H54 (cell line): ENCODE measurements around the gene PACSIN2.
A peak's percentile ranks its signal among the peaks of the same experiment; 100 is the strongest.
"Not testable (repeated sequence)": the region's sequence is repeated elsewhere in the genome, so short reads cannot be mapped to it uniquely, and the experiment has no call there.

Experiments used
- DNase-seq: peaks from one replicate; pipeline ENCODE4 v3.0.0; 2011; ENCODE audit warnings: low spot score, mixed read lengths; ENCODE audit not compliant: insufficient read length
- FAIRE-seq: peaks from 3 replicates; lab custom pipeline; 2011; peaks lifted over from hg19 to GRCh38; lab: Jason Lieb, UNC
- POLR2A ChIP-seq: IDR thresholded peaks from 2 replicates; pipeline ENCODE4 v1.6.1; 2011; ENCODE audit warnings: low read depth, mild to moderate bottlenecking, low read length

The PACSIN2 gene

DNA sequence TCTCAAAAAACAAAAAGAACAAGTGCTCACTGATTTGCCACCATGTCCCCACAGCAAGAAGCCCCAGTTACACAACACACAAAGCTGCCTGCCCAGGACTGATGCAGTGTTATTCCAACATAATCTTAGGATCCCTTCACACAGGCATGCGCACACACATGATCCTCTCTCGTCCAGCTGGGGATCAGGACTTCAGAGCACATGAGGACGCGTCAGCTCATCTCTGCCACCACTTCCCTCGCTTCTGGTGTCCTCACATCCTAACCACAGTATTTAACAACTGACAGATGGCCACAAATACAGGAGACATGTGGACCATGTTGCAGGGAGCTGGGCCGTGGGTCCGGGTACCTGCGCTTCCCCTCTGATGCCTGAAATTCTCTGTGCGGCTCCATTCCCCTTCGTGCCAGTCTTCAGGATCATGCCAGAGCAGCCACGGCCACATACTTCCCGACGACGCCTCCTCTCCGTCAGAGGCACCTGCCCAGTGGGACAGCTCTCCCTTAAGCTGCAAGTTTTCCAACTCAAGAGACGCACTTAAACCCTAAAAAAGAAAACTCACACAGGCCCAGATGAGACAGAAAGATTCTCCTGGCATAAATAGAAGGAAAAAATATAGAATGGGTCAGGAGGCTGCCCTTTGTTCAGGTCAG is 68.3 kb downstream of the PACSIN2 start:
- FAIRE-seq (no peak), DNase-seq (no peak)
- no peak for TF ChIP-seq POLR2A

DNA sequence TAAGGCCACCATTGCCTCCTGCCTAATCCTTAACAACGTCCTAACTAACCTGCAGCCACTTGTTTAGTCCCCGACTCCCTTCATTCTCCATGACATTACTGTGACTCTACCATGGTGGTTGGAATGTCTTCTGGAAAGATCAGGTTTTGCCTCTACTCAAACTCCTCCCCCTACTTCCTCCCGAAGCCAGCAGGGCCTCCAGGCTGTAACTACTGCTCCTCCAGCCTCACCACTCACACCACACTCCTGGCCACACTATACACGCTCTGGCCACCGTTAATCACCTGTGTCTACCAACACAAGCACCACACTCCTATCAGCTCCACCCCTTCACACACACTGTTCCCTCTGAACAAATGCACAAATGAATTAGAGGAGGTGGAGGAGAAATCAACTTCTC is 69.2 kb downstream of the PACSIN2 start:
- FAIRE-seq (no peak), DNase-seq (no peak)
- TF ChIP-seq POLR2A: no peak

DNA sequence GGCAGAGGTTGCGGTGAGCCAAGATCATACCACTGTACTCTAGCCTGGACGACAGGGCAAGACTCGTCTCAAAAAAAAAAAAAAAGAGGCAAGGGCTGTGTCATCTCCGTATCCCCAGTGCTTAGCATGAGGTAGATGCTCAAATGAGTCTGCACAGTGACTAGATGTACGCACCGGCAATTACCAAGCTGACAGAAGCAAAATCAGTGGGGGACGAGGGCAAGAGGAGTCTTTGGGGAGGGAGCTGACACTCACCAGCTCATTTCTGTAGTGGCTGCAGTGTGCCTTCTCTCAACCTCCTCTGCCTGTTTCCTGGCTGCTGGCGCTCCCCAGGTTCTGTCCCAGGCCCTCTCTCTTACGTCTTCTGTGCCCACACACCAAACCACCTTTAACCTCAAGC is 69.9 kb downstream of the PACSIN2 start:
- TF ChIP-seq POLR2A: no peak
- FAIRE-seq (no peak), DNase-seq (no peak)

DNA sequence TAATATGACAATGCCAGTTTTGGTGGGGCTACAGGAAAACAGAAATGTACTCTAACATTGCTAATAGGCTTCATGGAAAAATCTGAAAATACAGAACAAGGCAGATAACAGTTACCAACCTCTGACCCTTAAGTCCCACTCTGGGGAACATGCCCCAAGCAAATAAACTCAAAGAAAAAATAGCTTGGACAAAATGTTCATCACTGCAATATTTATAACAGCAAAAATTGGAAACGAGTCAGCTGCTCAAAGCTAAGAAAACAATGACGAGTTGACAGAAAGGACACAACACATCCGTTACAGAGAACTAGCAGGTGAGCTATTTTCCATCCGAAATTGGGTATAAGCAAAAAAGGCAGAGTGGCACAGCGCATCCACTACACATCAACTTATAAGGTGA is 70.5 kb downstream of the PACSIN2 start:
- no peak for FAIRE-seq
- DNase-seq: no peak
- no peak for TF ChIP-seq POLR2A

DNA sequence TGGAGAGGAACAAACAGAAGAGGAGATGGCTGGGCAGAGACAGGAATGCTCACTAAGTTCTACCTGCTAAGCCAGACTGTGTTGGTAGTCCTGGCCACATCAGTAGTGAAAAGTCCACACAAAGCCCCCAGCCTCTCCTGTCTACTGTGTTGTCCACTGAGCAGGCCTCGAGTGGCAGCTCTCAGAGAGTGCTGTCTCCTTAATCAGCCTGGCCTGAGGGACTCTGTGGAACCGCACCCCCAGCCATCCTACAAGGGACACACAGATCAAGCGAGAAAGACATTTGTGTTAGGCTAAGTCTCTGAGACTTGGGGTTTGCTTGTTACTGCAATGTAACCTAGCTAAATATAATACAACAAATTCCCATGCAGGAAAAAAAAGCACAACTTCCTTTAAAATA is 71.0 kb downstream of the PACSIN2 start:
- FAIRE-seq (no peak), DNase-seq (no peak)
- no peak for TF ChIP-seq POLR2A

DNA sequence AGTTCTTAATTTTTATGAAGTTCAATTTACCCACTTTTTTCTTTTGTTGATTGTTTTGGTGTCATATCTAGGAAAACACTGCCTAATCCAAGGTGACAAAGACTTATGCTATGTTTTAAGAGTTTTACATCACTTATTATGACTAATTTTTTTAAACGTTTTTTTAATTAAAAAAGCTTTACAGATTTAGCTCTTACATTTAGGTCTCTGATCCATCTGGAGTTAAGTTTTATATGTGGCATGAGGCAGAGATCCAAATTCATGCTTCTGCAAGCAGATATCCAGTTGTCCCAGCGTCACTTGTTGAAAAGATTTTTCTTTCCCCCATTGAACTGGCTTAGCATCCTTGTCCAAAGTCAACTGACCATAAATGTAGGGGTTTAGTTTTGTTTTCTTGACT is 72.6 kb downstream of the PACSIN2 start:
- DNase-seq: no peak
- no peak for FAIRE-seq
- no peak for TF ChIP-seq POLR2A

DNA sequence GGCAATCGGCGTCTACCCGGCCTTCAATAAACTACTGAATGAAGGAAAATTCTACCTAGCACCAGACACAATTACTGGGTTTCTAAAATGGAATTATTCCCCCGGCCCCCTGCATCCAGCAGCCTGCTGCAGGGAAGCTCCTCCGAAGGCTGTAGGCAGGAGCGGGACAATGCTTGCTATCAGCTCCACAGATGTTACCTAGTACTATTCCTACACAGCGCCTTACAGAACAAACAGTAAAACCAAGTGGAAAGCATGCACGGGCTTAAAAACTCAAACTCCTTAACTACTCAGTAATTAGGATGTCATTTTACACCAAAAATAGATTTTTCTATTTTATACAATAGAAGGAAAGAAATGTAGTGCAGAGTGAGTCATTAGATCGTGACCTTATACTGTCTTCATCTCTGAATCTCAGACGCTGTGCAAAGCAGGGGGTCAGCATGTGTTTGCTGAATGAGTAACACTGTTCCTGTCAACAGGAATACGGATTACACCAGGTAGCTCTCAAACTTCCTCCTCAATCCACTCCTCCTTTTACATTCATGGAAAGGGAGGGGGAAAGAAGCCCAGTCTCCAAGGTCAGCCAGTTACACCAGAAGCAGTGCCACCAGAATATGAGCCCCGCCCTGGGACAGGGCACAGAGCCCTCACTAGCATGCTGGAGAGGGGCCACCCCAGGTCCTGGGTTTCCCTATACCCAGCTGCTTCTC is 74.9 kb downstream of the PACSIN2 start:
- FAIRE-seq (peak; percentile 60), DNase-seq (peak; percentile 51)
- no peak for TF ChIP-seq POLR2A

DNA sequence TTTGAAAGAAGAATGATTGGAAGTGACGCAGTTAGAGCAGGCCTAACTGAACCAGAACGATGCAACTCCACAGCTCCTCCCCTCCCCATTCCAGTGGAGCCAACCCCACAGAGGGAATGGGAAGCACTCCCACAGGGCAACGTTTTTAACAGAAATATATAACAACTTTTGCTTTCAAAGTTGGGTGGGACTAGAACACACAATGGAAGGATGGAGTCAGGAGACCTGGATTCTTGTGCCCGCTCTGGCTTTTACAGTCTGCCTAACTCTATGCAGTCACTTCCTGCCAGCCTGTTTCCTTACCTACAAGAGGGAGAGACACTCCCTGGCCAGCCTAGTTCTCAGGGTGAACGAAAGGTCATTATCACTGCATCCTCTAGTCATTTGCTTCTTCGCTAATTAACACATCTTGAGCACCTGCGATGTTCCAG is 75.5 kb downstream of the PACSIN2 start:
- TF ChIP-seq POLR2A: no peak
- no peak for FAIRE-seq
- no peak for DNase-seq

DNA sequence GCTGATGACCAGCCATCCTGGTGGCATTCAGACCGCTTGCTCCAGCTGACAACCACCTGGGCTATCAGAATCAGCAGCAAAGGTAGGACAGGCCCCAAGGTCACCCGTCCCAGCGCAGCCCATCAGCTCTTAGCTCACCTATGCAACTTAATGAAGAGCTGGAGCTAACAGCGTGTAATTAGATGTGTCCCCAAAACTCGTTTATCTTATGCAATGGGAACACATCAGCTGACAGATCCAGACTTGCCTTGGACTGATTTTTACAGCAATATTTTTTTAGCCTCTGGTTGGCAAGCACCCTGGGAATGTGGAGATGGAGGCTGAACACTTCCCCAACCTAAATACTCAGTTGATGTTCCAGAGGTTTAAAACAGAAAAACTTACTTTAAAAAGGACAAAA is 76.0 kb downstream of the PACSIN2 start:
- FAIRE-seq (no peak), DNase-seq (no peak)
- no peak for TF ChIP-seq POLR2A

DNA sequence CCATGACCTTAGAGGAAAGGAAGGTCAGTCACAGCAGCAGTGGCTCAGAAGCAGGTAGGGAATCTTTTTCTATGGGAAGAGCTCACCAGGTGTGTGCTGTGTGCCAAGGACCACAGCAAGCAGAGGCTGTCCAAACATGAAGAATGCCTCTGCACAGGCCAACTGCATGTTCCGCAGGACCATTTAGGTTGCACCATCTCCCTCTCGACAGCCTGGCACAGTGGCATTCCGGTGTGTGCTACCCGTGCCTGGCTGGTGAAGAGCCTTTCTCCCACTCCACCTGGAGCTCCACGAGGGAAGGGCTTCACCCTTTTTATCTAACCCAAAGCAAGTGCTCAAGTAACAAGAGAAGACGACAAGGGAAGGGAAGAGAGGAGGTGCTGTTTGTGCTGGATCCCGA is 76.5 kb downstream of the PACSIN2 start:
- DNase-seq (no peak), FAIRE-seq (no peak)
- TF ChIP-seq POLR2A: no peak

DNA sequence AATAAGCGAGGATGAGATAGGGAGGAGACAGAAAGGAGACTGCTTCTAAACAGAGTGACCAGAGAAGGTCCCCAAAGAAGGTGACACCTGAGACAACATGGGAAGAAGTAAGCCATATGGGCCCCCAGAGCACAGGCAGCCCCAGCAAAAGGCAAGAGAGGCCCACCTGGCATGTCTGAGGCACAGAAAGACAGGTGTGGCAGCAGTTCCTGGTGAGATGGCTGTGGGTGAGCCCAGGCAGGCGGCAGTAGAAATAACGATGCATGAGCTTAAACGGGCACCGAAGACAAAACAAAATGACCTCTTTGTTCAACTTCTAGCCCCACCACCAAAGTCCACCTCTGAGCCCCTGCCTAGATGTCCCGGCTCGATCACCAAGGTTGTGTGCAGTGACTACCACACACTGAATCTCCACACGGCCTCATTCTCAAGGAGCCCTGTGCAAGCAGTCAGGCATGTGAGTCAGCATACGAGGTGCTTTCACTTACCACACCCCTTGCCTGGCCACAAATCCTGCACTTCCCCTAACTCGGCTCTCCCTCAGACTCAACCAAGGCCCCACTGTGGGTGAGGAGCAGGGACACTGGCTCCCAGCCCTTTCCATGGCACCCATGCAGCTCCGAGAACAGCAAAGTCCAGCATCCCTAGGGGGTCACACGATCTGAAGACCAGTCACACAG is 77.6 kb downstream of the PACSIN2 start:
- DNase-seq (peak; percentile 57), FAIRE-seq (peak; percentile 80)
- no peak for TF ChIP-seq POLR2A

DNA sequence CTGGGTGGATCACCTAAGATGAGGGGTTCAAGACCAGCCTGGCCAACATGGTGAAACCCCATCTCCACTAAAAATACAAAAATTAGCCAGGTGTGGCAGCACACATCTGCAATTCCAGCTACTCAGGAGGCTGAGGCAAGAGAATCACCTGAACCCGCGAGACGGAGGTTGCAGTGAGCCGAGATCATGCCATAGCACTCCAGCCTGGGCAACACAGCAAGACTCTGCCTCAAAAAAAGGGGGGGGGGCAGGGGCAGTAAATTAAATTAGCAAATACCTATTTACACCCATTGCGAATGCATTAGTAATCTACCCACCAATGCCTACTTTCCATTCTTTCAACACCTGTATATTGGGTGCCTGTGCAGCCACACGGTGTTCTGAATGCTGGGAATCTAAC is 78.3 kb downstream of the PACSIN2 start:
- DNase-seq, FAIRE-seq: not testable (repeated sequence)

DNA sequence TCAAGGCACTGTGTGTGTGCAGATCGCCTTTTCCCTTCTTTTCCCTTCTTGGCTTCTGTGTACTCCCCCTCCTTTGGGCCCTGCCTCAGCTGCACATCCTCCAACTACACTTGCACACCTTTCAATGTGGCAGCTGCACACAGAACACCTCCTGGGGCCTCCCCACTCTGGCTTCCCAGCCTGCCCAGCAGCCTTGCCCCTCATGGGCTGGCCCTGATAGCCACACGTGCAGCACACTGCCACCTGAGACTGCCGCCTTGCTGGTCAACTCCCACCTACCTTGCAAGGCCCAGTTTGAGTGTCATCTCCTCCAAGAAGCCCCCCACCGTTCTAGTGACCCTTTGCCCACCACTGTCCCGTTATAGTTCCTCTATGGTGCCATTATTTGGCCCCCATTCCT is 80.6 kb downstream of the PACSIN2 start:
- FAIRE-seq: no peak
- no peak for DNase-seq
- no peak for TF ChIP-seq POLR2A

DNA sequence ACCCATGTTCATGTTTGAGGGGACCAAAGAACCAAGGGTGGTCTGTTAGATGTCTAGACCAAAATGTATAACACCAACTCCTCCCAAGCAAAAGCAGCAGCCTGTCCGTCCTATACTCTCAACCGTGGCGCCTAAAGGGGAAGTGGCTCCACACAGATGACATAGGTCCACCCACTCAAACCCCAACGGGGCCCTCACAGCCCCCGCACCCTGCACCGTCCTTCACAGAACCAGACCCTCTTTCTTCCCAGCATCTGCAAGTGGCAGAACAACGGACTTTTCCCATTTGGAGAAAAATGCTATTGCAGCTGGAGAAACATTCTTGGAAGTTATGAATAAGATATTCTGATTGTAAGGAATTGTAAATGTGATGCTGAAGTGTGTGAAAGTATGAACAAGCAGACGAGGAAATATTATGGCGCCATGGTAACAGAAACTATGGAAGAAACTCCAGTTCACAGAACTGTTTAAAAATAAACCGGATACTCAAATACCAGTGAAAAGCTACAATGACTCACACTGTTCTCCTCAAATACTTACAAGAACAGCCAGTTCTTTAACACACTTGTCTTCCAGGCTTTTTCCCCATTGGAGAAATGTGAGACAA is 81.4 kb downstream of the PACSIN2 start:
- FAIRE-seq (no peak), DNase-seq (peak; percentile 32)
- TF ChIP-seq POLR2A: no peak
